Esophagus muscularis mucosa (tissue), 4 donors: ENCODE measurements around the gene TUBB4A. TPM values are rescaled to one million over a fixed set of nuclear protein-coding genes. Genes with fewer than 3 reads are reported as not detected.
A peak's percentile ranks its signal among the peaks of the same experiment; 100 is the strongest.

ENCODE experiments used
- DNase-seq: peaks from one replicate; pipeline ENCODE4 v3.0.0-alpha.2; 2017; ENCODE audit errors: extremely low spot score
- H3K27ac ChIP-seq, 4 donors: fragments of 200-600 bp; sonication (generic); replicated peaks in 1 of 4; 1 replicate in 3 of 4; 2 replicates in 1 of 4; pipeline ENCODE4 v1.5.1; 2016 to 2019; ENCODE audit warnings: mild to moderate bottlenecking in 1 of 4
- H3K27me3 ChIP-seq, 4 donors: fragments of 200-600 bp; sonication (generic); one replicate each; pipeline versions ENCODE4 v1.5.1 to v1.6.0; 2016 to 2019
- H3K36me3 ChIP-seq, 4 donors: fragments of 200-600 bp; sonication (generic); one replicate each; pipeline ENCODE4 v1.5.1; 2016 to 2019
- H3K4me1 ChIP-seq, 4 donors: fragments of 200-600 bp; sonication (generic); one replicate each; pipeline ENCODE4 v1.5.1; 2016 to 2019
- H3K4me3 ChIP-seq, 4 donors: fragments of 200-600 bp; sonication (generic); 1 replicate in 2 of 4; 2 replicates in 2 of 4; pipeline ENCODE4 v1.5.1; 2016 to 2019; ENCODE audit warnings: mild to moderate bottlenecking in 4 of 4, moderate library complexity in 1 of 4
- H3K9me3 ChIP-seq, 4 donors: fragments of 200-600 bp; sonication (generic); 1 replicate in 3 of 4; 2 replicates in 1 of 4; pipeline ENCODE4 v1.5.1; 2016 to 2019
- EP300 ChIP-seq: sonication (generic); formaldehyde crosslinking; IDR thresholded peaks from one replicate; pipeline ENCODE4 v1.6.1; 2017; ENCODE audit warnings: antibody characterized with exemption
- POLR2A ChIP-seq: fragments of 450-650 bp; IDR thresholded peaks from one replicate; pipeline ENCODE4 v1.6.1; 2017; ENCODE audit warnings: antibody characterized with exemption, moderate library complexity, mild to moderate bottlenecking, low read depth
- POLR2AphosphoS5 ChIP-seq, 2 donors: sonication (generic); formaldehyde crosslinking; IDR thresholded peaks; one replicate each; pipeline ENCODE4 v1.6.1; 2017; ENCODE audit warnings: antibody characterized with exemption in 2 of 2
- WGBS: methylation state at CpG from one replicate; pipeline ENCODE4 v1.1.5; 2018; 5-methylcytosine and 5-hydroxymethylcytosine counted together
- intact Hi-C: fragments of 100-400 bp; cut with DNase I; formaldehyde crosslinking; loops from one replicate; pipeline ENCODE4 v1.15.1; 2023
- total RNA-seq, 4 donors: library from RNA; depleted of rRNA; stranded (reverse); fragments of >200 nt; gene quantifications; one replicate each; pipeline versions ENCODE4 v1.1.0 to v1.2.1, GENCODE V29; 2016
- TF ChIP-seq, protein P1 (sequence below), 3 experiments: fragments of 200-600 bp in 2 of 3; fragments of 450-650 bp in 1 of 3; sonication (generic) in 2 of 3; IDR thresholded peaks; one replicate each; pipeline ENCODE4 v1.5.1; 2017 to 2019; ENCODE audit warnings: antibody characterized with exemption in 3 of 3, mild to moderate bottlenecking in 2 of 3, moderate library complexity in 1 of 3

TUBB4A gene
- total RNA-seq, 4 donors from 2014 or later = 1.7 to 4.7 (median 3.4) TPM

- WGBS = under 1% methylated on average over 44 of the region's 57 CpGs
- Histone ChIP-seq H3K4me3 (peak overlapping the region; percentile 66 to 97 (median 90)), H3K9me3 (no peaks in the 10 kb centered on the region), H3K27me3 (peaks cover 0 to 31% (median 14%) of the 10 kb centered on the region in 4 donors), H3K4me1 (peaks cover 11 to 36% (median 28%) of the 10 kb centered on the region in 4 donors), H3K36me3 (peaks cover 6 to 23% (median 13%) of the 10 kb centered on the region in 4 donors), H3K27ac (peak overlapping the region; percentile 74 to 91 (median 88))
- intact Hi-C loops = no loop called here
- TF ChIP-seq POLR2A (no peak), POLR2AphosphoS5 (IDR thresholded peaks at IDR 0.05) (peak; percentile 61 to 72), EP300 (no peak)
- TF ChIP-seq, protein P1, sequence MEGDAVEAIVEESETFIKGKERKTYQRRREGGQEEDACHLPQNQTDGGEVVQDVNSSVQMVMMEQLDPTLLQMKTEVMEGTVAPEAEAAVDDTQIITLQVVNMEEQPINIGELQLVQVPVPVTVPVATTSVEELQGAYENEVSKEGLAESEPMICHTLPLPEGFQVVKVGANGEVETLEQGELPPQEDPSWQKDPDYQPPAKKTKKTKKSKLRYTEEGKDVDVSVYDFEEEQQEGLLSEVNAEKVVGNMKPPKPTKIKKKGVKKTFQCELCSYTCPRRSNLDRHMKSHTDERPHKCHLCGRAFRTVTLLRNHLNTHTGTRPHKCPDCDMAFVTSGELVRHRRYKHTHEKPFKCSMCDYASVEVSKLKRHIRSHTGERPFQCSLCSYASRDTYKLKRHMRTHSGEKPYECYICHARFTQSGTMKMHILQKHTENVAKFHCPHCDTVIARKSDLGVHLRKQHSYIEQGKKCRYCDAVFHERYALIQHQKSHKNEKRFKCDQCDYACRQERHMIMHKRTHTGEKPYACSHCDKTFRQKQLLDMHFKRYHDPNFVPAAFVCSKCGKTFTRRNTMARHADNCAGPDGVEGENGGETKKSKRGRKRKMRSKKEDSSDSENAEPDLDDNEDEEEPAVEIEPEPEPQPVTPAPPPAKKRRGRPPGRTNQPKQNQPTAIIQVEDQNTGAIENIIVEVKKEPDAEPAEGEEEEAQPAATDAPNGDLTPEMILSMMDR (IDR thresholded peaks at IDR 0.05) = peak; percentile 57 to 69 (median 65)
- DNase-seq = peak; percentile 98
Measured at GRCh38 chr19:6460099-6460884, 41.8 kb downstream of the TUBB4A start.

- H3K9me3 ChIP-seq = peaks cover 0 to 1% (median 1%) of the 10 kb centered on the region in 4 donors
- peak within 1 kb of the TSS; percentile 66 to 97 (median 90) for H3K4me3 ChIP-seq
- 0% methylated on average over 26 of the region's 70 CpGs for WGBS
- peaks cover 11 to 36% (median 27%) of the 10 kb centered on the region in 4 donors for H3K4me1 ChIP-seq
- peak within 1 kb of the TSS; percentile 74 to 91 (median 88) for H3K27ac ChIP-seq
- TF ChIP-seq POLR2A (no peak), POLR2AphosphoS5 (IDR thresholded peaks at IDR 0.05) (peak in 1 of 2 donors; percentile 72), EP300 (no peak)
- no peak for DNase-seq
- H3K36me3 ChIP-seq = peaks cover 10 to 31% (median 21%) of the 10 kb centered on the region in 4 donors
- peaks cover 0 to 24% (median 10%) of the 10 kb centered on the region in 4 donors for H3K27me3 ChIP-seq
- intact Hi-C loops = no loop called here
Measured at GRCh38 chr19:6459262-6460098, 42.6 kb downstream of the TUBB4A start, which contains the start of gene SLC25A23. TSS of gene SLC25A23 (minus strand) at chr19:6459792. CDS start at chr19:6459628, 164 bp downstream.

DNA sequence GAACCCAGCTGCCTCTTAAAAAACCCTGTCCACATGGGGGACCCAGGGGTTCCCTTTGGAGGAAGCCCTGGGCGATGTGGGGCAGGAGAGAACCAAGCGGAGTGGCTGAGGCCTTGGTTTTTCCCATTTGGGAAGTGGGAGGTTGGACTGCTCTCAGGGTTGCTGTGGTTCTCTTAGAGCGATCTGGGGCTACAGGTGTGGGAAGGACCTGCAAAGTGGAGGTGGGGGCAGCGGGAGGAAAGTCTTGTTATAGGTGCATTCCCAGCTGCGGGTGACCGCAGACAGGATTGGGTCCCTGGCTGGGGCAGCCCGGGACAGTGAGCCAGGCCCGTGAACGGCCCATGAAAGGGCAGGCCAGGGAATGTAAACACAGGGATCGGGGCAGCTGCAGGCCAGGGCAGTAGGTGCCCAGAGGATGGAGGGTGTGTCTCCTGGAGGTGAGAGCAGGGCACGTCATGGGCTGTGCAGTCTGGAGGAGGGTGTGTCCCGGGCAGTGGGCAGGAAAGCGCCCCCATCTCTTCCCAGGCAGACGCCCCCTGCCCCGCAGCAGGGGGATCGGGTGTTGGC, 43.3 kb downstream of the TUBB4A start:
- peaks cover 17 to 38% (median 28%) of the 10 kb centered on the region in 4 donors for H3K36me3 ChIP-seq
- intact Hi-C loops = no loop called here
- H3K4me1 ChIP-seq = peaks cover 11 to 29% (median 24%) of the 10 kb centered on the region in 4 donors
- DNase-seq = no peak
- H3K4me3 ChIP-seq = peak overlapping the region; percentile 66 to 97 (median 90)
- peaks cover 0 to 17% (median 3%) of the 10 kb centered on the region in 4 donors for H3K27me3 ChIP-seq
- H3K9me3 ChIP-seq = peaks cover 0 to 8% (median 8%) of the 10 kb centered on the region in 4 donors
- WGBS = 33% methylated on average over 16 of the region's 16 CpGs
- TF ChIP-seq POLR2AphosphoS5 (IDR thresholded peaks at IDR 0.05) (peak; percentile 36 to 42), POLR2A (no peak), EP300 (no peak)
- TF ChIP-seq, protein P1 (IDR thresholded peaks at IDR 0.05) = no peak
- H3K27ac ChIP-seq = peak overlapping the region; percentile 74 to 91 (median 88)

GRCh38 chr19:6457958-6458694, 44.0 kb downstream of the TUBB4A start:
- peak overlapping the region; percentile 74 to 91 (median 88) for H3K27ac ChIP-seq
- WGBS = 72% methylated on average over 16 of the region's 17 CpGs
- intact Hi-C loops = no loop called here
- H3K9me3 ChIP-seq = peaks cover 0 to 13% (median 11%) of the 10 kb centered on the region in 4 donors
- TF ChIP-seq, protein P1 (IDR thresholded peaks at IDR 0.05) = no peak
- H3K4me1 ChIP-seq = peaks cover 11 to 28% (median 24%) of the 10 kb centered on the region in 4 donors
- peak overlapping the region; percentile 66 to 97 (median 90) for H3K4me3 ChIP-seq
- peaks cover 22 to 44% (median 35%) of the 10 kb centered on the region in 4 donors for H3K36me3 ChIP-seq
- peaks cover 0 to 10% (median 0%) of the 10 kb centered on the region in 4 donors for H3K27me3 ChIP-seq
- DNase-seq = no peak
